Pancreas (tissue), 10 donors: Measurements from ENCODE around the gene PRAME. TPM values are rescaled to one million over a fixed set of nuclear protein-coding genes. Genes with fewer than 3 reads are reported as not detected.

Source experiments
- ATAC-seq, 4 donors: fragments of 200-7000 bp; cut with Tn5 transposase; one replicate each; pipeline versions ENCODE4 v1.8.0 to v1.9.1; 2020; ENCODE audit warnings: mild to moderate bottlenecking in 4 of 4, moderate library complexity in 4 of 4
- DNase-seq, 6 donors: peaks; one replicate each; pipeline ENCODE4 v3.0.0-alpha.2; 2020
- FAIRE-seq: peaks from 2 replicates; lab custom pipeline; 2012; peaks lifted over from hg19 to GRCh38; lab: Jason Lieb, UNC
- H3K27ac ChIP-seq, 4 donors: fragments of 200-600 bp; sonication (generic); 1 replicate in 3 of 4; 2 replicates in 1 of 4; pipeline versions ENCODE4 v1.5.0 to v1.8.0; 2020
- H3K27me3 ChIP-seq, 4 donors: fragments of 200-600 bp; one replicate each; pipeline ENCODE4 v1.8.0; 2021
- H3K36me3 ChIP-seq, 3 donors: fragments of 200-600 bp; sonication (generic) in 1 of 3; one replicate each; pipeline versions ENCODE4 v1.5.0 to v1.8.0; 2020 to 2021
- H3K4me1 ChIP-seq, 3 donors: fragments of 200-600 bp; one replicate each; pipeline ENCODE4 v1.8.0; 2021
- H3K4me3 ChIP-seq, 4 donors: fragments of 200-600 bp; sonication (generic) in 2 of 4; one replicate each; pipeline versions ENCODE4 v1.5.0 to v1.8.0; 2020 to 2021
- H3K9me3 ChIP-seq, 4 donors: fragments of 200-600 bp; one replicate each; pipeline ENCODE4 v1.8.0; 2021
- WGBS, 2 donors: extraction: QIAGEN DNeasy Blood & Tissue Kit; methylation state at CpG; one replicate each; pipeline ENCODE4 v1.1.7; 2013; 5-methylcytosine and 5-hydroxymethylcytosine counted together
- intact Hi-C, 3 donors: fragments of 100-400 bp; cut with DNase I; formaldehyde crosslinking; loops; one replicate each; pipeline versions ENCODE4 v1.11.1 to v1.14.2; 2022
- polyA plus RNA-seq, 2 donors: library from polyadenylated mRNA; stranded (reverse); fragments of 200-250 nt; gene quantifications; one replicate each; pipeline ENCODE4 v1.2.3, GENCODE V29; 2013
- total RNA-seq, 6 donors: library from RNA; stranded (reverse); fragmentation: NEBNext Ultra II Directional in 4 of 6; extraction: Animal tissue kit (Norgen Biotek cat#: 25700) in 4 of 6; gene quantifications; one replicate each; pipeline versions ENCODE4 v1.2.1 to v1.2.4, GENCODE V29; 2021 to 2023
- TF ChIP-seq, protein P1 (sequence below), 4 donors: fragments of 200-600 bp; sonication (generic) in 3 of 4; IDR thresholded peaks; one replicate each; pipeline versions ENCODE4 v1.5.0 to v1.8.0; 2021; ENCODE audit warnings: antibody characterized with exemption in 4 of 4
- donor health status: healthy with polysubstance abuse.
- donor health status: DM: no; HTN: no; CAD: no; lungs with moderate emphysema.
- donor health status: DM: no; HTN: no; CAD: no.
- donor health status: control.
- donor health status: control.
- donor health status: Bipolar disorder and iron deficiency.
- donor health status: DM: yes; HTN: yes; CAD: no.
- donor health status: DM: no; HTN: no; CAD: no.
- donor health status: DM: no; HTN: no; CAD: no.
- donor health status: DM: yes; HTN: yes; CAD: no.

Gene PRAME
- total and polyA plus RNA-seq, 8 donors: 1.6 TPM; not detected in 7

DNA sequence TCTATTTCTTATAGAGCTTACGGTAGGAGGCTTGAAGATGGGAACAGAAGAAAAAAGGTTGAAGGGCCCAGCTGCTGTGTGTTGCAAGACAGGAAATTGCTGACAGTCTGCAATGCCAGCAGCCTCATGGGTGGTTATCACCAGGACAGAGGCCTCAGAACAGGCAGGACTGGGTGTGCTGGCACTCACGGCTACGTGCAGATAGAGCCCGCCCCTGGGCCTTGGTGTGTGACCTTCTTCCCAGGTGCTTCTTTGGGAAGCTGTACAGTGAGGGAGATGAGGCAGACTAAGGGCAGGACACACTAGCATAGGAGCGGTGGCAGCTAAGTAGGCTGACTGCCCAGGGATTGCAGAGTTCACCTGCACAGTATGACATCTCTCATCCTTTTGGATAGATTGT, 12.6 kb downstream of the PRAME start:
- H3K4me1 ChIP-seq: no peaks in the 10 kb centered on the region
- H3K36me3 ChIP-seq: no peaks in the 10 kb centered on the region
- no peak overlapping the region for H3K27ac ChIP-seq
- H3K9me3 ChIP-seq: no peaks in the 10 kb centered on the region
- 51% methylated on average over 5 of the region's 5 CpGs for WGBS, 2 donors
- no peaks in the 10 kb centered on the region for H3K27me3 ChIP-seq
- no peak overlapping the region for H3K4me3 ChIP-seq
- intact Hi-C loops: no loop called here
- peak in 1 of 4 donors; percentile 50 for ATAC-seq
- no peak for FAIRE-seq
- no peak for DNase-seq
- TF ChIP-seq, protein P1, sequence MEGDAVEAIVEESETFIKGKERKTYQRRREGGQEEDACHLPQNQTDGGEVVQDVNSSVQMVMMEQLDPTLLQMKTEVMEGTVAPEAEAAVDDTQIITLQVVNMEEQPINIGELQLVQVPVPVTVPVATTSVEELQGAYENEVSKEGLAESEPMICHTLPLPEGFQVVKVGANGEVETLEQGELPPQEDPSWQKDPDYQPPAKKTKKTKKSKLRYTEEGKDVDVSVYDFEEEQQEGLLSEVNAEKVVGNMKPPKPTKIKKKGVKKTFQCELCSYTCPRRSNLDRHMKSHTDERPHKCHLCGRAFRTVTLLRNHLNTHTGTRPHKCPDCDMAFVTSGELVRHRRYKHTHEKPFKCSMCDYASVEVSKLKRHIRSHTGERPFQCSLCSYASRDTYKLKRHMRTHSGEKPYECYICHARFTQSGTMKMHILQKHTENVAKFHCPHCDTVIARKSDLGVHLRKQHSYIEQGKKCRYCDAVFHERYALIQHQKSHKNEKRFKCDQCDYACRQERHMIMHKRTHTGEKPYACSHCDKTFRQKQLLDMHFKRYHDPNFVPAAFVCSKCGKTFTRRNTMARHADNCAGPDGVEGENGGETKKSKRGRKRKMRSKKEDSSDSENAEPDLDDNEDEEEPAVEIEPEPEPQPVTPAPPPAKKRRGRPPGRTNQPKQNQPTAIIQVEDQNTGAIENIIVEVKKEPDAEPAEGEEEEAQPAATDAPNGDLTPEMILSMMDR (IDR thresholded peaks at IDR 0.05): no peak

DNA sequence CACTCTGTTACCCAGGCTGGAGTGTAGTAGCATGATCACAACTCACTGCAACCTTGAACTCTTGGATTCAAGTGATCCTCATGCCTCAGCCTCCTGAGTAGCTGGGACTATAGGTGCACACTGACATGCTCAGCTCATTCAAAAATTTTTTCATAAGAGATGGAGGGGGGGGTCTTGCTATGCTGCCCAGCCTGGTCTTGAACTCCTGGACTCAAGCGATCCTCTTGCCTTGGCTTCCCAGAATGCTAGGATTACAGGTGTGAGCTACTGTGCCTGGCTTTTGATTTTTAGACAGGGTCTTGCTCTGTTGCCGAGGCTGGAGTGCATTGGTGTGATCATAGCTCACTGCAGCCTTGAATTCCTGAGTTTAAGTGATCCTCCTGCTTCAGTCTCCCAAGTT, 14.0 kb downstream of the PRAME start:
- no peak for ATAC-seq
- intact Hi-C loops: no loop called here
- TF ChIP-seq, protein P1 (IDR thresholded peaks at IDR 0.05): no peak
- H3K27ac ChIP-seq: no peak overlapping the region
- WGBS, 2 donors: 73 to 81% methylated on average over 2 of the region's 2 CpGs
- FAIRE-seq: no peak
- H3K9me3 ChIP-seq: no peaks in the 10 kb centered on the region
- DNase-seq: no peak
- no peak overlapping the region for H3K4me3 ChIP-seq
- H3K4me1 ChIP-seq: no peaks in the 10 kb centered on the region
- no peaks in the 10 kb centered on the region for H3K36me3 ChIP-seq
- no peaks in the 10 kb centered on the region for H3K27me3 ChIP-seq

DNA sequence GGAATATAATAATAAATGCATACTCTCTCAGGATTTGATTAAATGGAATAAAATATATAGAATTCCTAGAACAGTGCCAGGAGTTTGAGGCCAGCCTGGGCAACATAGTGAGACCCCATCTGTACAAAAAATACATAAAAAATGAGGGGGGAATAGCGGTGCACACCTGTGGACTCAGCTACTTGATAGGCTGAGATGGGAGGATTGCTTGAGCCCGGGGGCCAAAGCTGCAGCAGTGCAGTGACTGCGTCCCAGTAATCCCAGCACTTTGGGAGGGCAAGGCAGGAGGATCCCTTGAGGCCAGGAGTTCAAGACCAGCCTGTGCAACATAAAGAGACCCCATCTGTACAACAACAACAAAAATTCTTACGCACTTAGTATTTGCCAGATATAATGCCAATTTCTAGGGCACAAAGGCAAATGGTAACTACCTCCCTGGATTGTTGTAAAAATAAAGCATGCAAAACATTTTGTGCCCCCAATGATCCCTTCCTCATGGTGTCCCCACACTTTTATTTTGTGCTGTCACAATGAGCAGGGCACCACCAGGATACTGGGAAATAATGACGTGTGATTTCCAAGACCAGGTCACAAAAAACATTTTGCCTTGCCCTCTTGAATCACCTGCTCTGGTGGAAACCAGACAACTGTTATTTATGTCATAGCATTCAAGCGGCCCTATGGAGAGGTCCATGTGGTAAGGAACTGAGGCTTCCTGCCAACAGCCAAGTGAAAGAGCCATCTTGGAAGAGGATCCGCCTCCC, 20.7 kb downstream of the PRAME start:
- DNase-seq (no peak), FAIRE-seq (no peak), ATAC-seq (no peak)
- Histone ChIP-seq H3K4me1 (no peaks in the 10 kb centered on the region), H3K9me3 (no peaks in the 10 kb centered on the region), H3K27me3 (no peaks in the 10 kb centered on the region), H3K4me3 (no peak overlapping the region), H3K36me3 (no peaks in the 10 kb centered on the region), H3K27ac (no peak overlapping the region)
- 73 to 79% methylated on average over 7 of the region's 7 CpGs for WGBS, 2 donors
- intact Hi-C loops: no loop called here
- TF ChIP-seq, protein P1 (IDR thresholded peaks at IDR 0.05): no peak

DNA sequence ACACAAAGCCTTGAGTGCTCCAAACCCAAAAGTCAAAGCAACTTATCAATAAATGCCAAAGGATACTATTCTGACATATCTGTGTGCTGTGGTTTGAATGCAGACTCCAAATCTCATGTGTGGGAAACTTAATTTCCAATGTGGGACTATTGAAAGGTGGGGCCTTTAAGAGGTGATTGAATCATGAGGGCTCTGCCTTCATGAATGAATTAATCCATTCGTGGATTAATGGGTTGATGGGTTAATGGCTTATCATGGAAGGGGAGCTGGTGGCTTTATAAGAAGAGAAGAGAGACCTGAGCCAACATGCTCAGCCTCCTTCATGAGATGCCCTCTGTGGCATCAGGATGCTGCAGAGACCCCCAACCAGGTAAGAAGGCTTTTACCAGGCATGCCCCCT, 22.1 kb downstream of the PRAME start:
- 33 to 39% methylated on average over 1 of the region's 1 CpG for WGBS, 2 donors

DNA sequence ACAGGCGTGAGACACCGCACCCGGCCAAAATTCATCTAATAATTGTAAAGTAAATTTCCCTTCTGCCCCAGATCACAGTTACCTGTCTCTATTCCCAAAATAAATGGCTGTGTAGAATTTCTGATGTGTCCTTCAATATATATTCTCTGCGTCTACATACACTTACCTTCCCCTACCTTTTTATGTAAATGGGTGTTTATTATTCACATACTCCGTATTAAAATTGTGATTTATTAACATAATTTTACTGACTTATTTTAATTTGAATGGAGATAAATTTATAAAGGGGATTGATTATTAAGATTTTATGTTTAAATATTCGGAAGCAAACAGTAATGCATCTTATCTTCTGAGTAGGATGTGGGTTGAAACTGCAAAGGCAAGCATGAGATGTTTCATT, 22.6 kb downstream of the PRAME start:
- FAIRE-seq (no peak), DNase-seq (no peak), ATAC-seq (no peak)
- Histone ChIP-seq H3K27ac (no peak overlapping the region), H3K9me3 (no peaks in the 10 kb centered on the region), H3K27me3 (no peaks in the 10 kb centered on the region), H3K4me1 (no peaks in the 10 kb centered on the region), H3K36me3 (no peaks in the 10 kb centered on the region), H3K4me3 (no peak overlapping the region)
- WGBS, 2 donors: 56 to 64% methylated on average over 6 of the region's 6 CpGs
- intact Hi-C loops: no loop called here
- TF ChIP-seq, protein P1 (IDR thresholded peaks at IDR 0.05): no peak

More for the DNA sequence above, 22.1 kb downstream of the PRAME start:
- intact Hi-C loops: no loop called here
- ATAC-seq (no peak), DNase-seq (no peak), FAIRE-seq (no peak)
- Histone ChIP-seq H3K27ac (no peak overlapping the region), H3K36me3 (no peaks in the 10 kb centered on the region), H3K27me3 (no peaks in the 10 kb centered on the region), H3K4me1 (no peaks in the 10 kb centered on the region), H3K9me3 (no peaks in the 10 kb centered on the region), H3K4me3 (no peak overlapping the region)
- TF ChIP-seq, protein P1 (IDR thresholded peaks at IDR 0.05): no peak
